ENCODE data around the gene MALRD1. TPM values are rescaled to one million over a fixed set of nuclear protein-coding genes. Genes with fewer than 3 reads are reported as not detected.

MALRD1 gene
- total and polyA plus RNA-seq, 7 donors = 0.34 to 4.7 (median 2.1) TPM; not detected in 2

GRCh38 chr10:19676063-19676462 is 627.5 kb downstream of the MALRD1 start:
- Histone ChIP-seq H3K4me3 (no peak overlapping the region), H3K4me1 (no peaks in the 10 kb centered on the region), H3K9me3 (no peaks in the 10 kb centered on the region), H3K27ac (no peak overlapping the region), H3K27me3 (no peaks in the 10 kb centered on the region), H3K36me3 (no peaks in the 10 kb centered on the region)
- WGBS, 2 donors = 82 to 87% methylated on average over 4 of the region's 4 CpGs
- no peak for TF ChIP-seq POLR2A (IDR thresholded peaks at IDR 0.05)
- TF ChIP-seq CTCF (IDR thresholded peaks at IDR 0.05) = no peak
- no peak for TF ChIP-seq POLR2AphosphoS5 (IDR thresholded peaks at IDR 0.05)
- no peak for TF ChIP-seq EP300 (IDR thresholded peaks at IDR 0.05)
- intact Hi-C loops (cut with DNase I) = no loop called here
- no peak for DNase-seq

DNA sequence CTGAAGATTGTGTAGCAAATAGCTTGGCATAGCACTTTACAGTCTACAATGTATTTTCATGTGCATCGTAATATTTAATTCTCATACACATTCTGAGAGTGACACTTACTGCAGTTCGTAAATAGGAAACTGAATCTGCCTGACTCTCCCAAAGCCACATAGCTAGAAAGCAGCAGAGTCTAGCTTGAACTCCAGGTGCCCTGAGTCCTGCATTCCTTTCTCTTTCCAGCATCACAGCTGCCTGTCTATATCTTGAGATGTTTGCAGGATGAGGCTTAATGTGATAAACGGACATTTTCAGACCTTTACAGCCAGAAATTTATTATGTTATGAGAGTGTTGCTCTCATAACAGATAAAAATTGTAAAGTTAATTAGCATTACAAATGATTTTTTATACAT is 634.8 kb downstream of the MALRD1 start:
- H3K27ac ChIP-seq = no peak overlapping the region
- H3K4me3 ChIP-seq = no peak overlapping the region
- no peaks in the 10 kb centered on the region for H3K27me3 ChIP-seq
- H3K36me3 ChIP-seq = no peaks in the 10 kb centered on the region
- H3K9me3 ChIP-seq = peaks cover 0 to 2% (median 0%) of the 10 kb centered on the region in 4 donors
- TF ChIP-seq CTCF (IDR thresholded peaks at IDR 0.05) = no peak
- TF ChIP-seq EP300 (IDR thresholded peaks at IDR 0.05) = no peak
- TF ChIP-seq POLR2AphosphoS5 (IDR thresholded peaks at IDR 0.05) = no peak
- 82% methylated on average over 3 of the region's 3 CpGs for WGBS, 2 donors
- H3K4me1 ChIP-seq = no peaks in the 10 kb centered on the region
- no peak for DNase-seq
- intact Hi-C loops (cut with DNase I) = no loop called here

- H3K27me3 ChIP-seq = no peaks in the 10 kb centered on the region
- H3K27ac ChIP-seq = no peak overlapping the region
- H3K4me3 ChIP-seq = no peak overlapping the region
- no peaks in the 10 kb centered on the region for H3K36me3 ChIP-seq
- no peak for DNase-seq
- peaks cover 0 to 2% (median 0%) of the 10 kb centered on the region in 4 donors for H3K9me3 ChIP-seq
- intact Hi-C loops (cut with DNase I) = no loop called here
- H3K4me1 ChIP-seq = no peaks in the 10 kb centered on the region
- TF ChIP-seq POLR2AphosphoS5 (IDR thresholded peaks at IDR 0.05) (no peak), CTCF (IDR thresholded peaks at IDR 0.05) (no peak), EP300 (IDR thresholded peaks at IDR 0.05) (no peak), POLR2A (IDR thresholded peaks at IDR 0.05) (no peak)
- WGBS, 2 donors = 60 to 69% methylated on average over 5 of the region's 5 CpGs
Observed at GRCh38 chr10:19683960-19684359, 635.4 kb downstream of the MALRD1 start.

GRCh38 chr10:19688344-19688743 is 639.7 kb downstream of the MALRD1 start:
- Histone ChIP-seq H3K9me3 (peaks cover 0 to 2% (median 0%) of the 10 kb centered on the region in 4 donors), H3K27me3 (no peaks in the 10 kb centered on the region), H3K36me3 (no peaks in the 10 kb centered on the region), H3K27ac (no peak overlapping the region), H3K4me3 (no peak overlapping the region), H3K4me1 (no peaks in the 10 kb centered on the region)
- no peak for DNase-seq
- intact Hi-C loops (cut with DNase I) = no loop called here
- TF ChIP-seq EP300 (IDR thresholded peaks at IDR 0.05) (no peak), POLR2A (IDR thresholded peaks at IDR 0.05) (no peak), CTCF (IDR thresholded peaks at IDR 0.05) (no peak), POLR2AphosphoS5 (IDR thresholded peaks at IDR 0.05) (no peak)
- 87 to 90% methylated on average over 3 of the region's 3 CpGs for WGBS, 2 donors

DNA sequence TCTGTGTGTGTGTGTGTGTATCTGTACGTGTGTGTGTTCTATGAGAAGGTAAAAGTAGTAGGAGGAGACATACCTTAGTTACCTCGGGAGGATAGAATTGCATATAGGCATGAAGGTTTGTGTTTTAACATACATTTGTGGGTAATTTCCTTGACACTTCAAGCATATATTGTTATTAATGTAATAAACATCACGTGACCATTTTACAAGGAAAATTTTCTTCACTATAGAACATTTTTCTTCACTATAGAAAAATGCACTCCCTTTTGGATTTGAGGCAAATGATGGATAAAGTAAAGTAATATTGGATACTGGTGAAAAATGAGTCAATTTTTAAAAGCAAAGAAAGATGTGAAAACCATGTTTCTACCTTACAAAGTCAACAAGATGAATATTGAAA is 640.6 kb downstream of the MALRD1 start:
- H3K4me1 ChIP-seq = no peaks in the 10 kb centered on the region
- 68 to 73% methylated on average over 3 of the region's 3 CpGs for WGBS, 2 donors
- H3K27ac ChIP-seq = no peak overlapping the region
- no peak for DNase-seq
- H3K9me3 ChIP-seq = peaks cover 0 to 2% (median 0%) of the 10 kb centered on the region in 4 donors
- TF ChIP-seq POLR2AphosphoS5 (IDR thresholded peaks at IDR 0.05) (no peak), CTCF (IDR thresholded peaks at IDR 0.05) (no peak), EP300 (IDR thresholded peaks at IDR 0.05) (no peak), POLR2A (IDR thresholded peaks at IDR 0.05) (no peak)
- H3K4me3 ChIP-seq = no peak overlapping the region
- H3K36me3 ChIP-seq = no peaks in the 10 kb centered on the region
- H3K27me3 ChIP-seq = no peaks in the 10 kb centered on the region
- intact Hi-C loops (cut with DNase I) = no loop called here

Data from sigmoid colon (tissue), 7 donors.